Coronary artery (tissue), 2 donors: ENCODE measurements around the gene ACTG1.
A peak's percentile ranks its signal among the peaks of the same experiment; 100 is the strongest.
"Not testable (repeated sequence)": the region's sequence is repeated elsewhere in the genome, so short reads cannot be mapped to it uniquely, and the experiment has no call there.

Experiments used
- DNase-seq: peaks from one replicate; pipeline ENCODE4 v3.0.0-alpha.2; 2017; ENCODE audit warnings: low spot score
- H3K27ac ChIP-seq, 2 donors: fragments of 200-600 bp; sonication (generic); one replicate each; pipeline ENCODE4 v1.5.1; 2016 to 2019
- H3K4me3 ChIP-seq: fragments of 200-600 bp; sonication (generic); 2 replicates; pipeline ENCODE4 v1.5.1; 2016; ENCODE audit warnings: mild to moderate bottlenecking, moderate library complexity
- TF ChIP-seq, protein P1 (sequence below): fragments of 200-600 bp; sonication (generic); IDR thresholded peaks from one replicate; pipeline ENCODE4 v1.5.1; 2019; ENCODE audit warnings: antibody characterized with exemption

Gene ACTG1

DNA sequence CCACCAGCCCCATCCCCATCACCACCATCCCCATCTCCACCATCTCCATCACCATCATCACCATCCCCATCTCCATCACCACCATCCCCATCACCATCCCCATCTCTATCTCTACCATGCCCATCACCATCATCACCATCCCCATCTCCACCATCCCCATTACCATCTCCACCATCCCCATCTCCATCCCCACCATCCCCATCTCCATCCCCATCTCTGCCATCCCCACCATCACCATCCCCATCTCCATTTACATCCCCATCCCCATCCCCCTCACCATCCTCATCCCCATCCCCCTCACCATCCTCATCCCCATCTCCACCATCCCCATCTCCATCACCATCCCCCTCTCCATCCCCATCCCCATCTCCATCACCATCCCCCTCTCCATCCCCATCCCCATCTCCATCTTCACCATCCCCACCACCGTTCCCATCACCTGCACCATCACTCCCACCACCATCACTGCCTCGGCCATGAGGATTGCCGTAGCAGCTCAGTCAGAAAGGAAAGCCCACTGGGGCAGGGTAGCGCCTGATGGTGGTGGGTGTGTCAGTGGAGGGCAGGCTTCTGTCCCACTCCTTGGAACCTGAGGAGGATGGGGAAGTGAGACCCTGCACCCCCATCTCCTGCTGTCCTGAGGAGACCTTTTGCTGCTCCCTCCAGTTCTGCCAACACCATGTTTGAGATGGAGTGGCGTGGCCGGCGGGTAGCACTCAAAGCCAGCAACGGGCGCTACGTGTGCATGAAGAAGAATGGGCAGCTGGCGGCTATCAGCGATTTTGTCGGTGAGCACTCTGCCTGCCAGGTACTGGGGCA is 23.1 kb upstream of the ACTG1 start:
- Histone ChIP-seq H3K4me3 (no peak overlapping the region), H3K27ac (no peak overlapping the region)
- TF ChIP-seq, protein P1, sequence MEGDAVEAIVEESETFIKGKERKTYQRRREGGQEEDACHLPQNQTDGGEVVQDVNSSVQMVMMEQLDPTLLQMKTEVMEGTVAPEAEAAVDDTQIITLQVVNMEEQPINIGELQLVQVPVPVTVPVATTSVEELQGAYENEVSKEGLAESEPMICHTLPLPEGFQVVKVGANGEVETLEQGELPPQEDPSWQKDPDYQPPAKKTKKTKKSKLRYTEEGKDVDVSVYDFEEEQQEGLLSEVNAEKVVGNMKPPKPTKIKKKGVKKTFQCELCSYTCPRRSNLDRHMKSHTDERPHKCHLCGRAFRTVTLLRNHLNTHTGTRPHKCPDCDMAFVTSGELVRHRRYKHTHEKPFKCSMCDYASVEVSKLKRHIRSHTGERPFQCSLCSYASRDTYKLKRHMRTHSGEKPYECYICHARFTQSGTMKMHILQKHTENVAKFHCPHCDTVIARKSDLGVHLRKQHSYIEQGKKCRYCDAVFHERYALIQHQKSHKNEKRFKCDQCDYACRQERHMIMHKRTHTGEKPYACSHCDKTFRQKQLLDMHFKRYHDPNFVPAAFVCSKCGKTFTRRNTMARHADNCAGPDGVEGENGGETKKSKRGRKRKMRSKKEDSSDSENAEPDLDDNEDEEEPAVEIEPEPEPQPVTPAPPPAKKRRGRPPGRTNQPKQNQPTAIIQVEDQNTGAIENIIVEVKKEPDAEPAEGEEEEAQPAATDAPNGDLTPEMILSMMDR = no peak
- DNase-seq = no peak

DNA sequence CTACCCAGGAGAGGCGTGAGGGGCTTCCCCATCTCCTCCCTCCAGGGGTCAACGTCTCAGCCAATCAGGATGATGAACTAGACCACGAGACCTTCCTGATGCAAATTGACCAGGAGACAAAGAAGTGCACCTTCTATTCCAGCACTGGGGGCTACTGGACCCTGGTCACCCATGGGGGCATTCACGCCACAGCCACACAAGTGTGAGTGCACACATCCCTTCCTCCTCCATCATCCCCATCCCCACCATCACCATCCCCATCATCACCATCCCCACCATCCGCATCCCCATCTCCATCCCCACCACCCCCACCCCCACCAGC is 22.4 kb upstream of the ACTG1 start:
- H3K27ac ChIP-seq = no peak overlapping the region
- no peak overlapping the region for H3K4me3 ChIP-seq
- DNase-seq = no peak
- TF ChIP-seq, protein P1 = no peak

DNA sequence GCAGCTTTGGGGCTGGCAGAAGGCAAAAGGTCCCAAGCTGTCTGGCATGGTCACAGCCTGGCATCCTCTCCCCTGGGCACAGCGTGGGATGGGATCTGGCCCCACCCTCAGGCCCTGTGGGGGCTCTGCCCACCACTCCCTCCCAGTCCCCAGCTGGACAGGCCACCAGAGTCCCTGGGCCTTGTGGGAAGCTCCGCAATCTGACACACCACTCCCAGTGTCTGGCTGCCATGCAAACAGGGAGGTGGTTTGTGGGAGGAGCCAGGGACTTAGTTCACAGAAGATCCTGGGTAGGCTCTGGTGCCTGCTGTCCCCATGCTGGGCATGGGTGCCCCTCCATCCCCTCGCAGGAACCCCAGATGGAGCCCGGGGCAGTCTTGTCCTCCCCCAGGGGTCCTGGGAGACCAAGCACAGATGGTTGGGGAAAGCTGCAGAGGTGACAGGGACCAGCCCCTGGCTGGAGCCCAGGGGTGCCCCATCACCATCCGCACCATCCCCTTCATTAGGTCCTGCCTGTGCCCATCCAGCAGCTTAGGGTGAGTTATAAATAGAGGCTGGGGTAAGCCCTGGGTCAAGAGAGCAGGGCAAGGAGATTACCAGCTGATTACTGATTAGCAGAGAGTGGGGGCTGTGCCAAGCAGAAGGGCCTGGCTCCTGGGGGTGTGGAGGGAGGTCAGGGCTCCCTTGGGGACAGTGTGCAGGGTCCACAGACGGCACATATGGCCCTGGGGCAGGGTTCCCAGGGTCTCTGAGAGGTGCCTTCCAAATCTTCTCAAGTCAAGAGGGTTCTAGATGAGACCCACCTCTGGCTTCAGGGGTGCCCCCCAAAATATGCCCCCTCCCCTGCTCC is 21.8 kb upstream of the ACTG1 start:
- Histone ChIP-seq H3K27ac (peak overlapping the region in 1 of 2 donors; percentile 32), H3K4me3 (no peak overlapping the region)
- TF ChIP-seq, protein P1 = no peak
- DNase-seq = no peak

DNA sequence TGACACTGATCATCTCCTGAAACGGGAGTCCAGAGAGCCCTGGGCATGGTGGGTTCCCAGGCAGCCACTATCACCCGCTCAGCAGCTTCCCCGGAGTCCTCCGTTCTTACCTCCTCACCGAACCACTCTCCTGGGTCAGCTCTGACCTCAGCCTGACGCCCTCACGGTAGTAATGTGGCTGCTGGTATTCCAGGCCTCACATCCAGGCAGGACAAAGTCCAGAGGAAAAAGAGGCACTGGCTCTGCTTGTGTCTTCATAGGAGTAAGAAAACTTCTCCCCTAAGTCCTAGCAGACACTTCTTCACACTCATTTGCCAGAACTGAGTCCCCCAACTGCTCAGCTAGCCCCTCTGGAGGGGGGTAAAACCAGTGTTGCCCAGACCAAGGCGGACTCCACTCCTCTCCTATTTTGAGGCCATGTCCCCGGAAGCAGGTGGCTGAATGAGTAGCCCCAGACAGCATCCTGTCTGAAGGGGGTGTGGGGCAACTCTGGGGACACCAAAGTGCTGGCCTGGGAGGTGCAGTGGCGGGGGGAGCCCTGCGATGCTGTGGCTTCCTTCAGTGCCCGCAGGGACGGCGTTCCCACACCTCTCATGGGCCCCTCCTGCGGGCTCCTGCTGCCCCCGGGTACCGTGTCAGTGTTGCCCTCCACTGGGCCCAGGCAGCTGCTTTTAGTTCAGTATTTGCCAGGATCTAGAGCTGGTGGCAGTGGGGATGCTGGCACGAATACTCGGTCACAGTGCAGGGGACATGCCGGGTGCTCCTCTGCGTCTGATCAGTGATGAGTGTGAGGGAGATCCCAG is 20.9 kb upstream of the ACTG1 start:
- no peak for DNase-seq
- H3K4me3 ChIP-seq = no peak overlapping the region
- H3K27ac ChIP-seq = peak overlapping the region in 1 of 2 donors; percentile 32
- TF ChIP-seq, protein P1 = no peak

DNA sequence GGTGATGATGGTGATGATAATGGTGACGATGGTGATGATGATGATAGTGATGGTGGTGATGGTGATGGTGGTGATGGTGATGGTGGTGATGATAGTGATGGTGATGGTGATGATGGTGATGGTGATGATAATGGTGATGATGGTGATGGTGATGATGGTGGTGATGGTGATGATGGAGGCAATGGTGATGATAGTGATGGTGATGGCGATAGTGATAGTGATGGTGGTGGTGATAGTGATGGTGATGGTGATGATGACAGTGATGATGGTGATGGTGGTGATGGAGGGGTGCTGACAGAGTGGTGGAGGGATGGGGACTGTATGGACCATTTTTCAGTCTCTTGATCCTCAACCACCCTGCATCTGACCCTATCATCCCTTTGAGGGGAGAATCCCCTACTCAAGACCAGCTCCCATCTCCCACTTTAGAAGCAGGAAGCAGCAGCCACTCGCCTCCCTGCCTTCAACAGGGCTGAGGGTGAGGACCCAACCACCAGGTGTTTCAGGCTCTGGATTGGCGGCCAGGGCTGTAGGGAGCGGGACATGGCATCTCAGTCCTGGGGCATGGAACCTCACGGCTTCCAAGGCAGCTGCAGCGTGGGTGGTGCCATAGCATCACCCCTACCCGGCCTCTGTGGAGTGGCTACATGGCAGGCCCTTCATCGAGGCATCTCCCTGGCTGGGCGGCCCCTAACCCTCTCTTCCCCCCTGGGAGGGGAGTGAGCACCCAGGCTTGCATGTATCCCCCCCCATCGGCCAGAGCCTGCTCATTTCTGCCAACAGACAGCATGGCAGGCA is 20.1 kb upstream of the ACTG1 start:
- Histone ChIP-seq H3K27ac (no peak overlapping the region), H3K4me3 (no peak overlapping the region)
- DNase-seq = no peak
- TF ChIP-seq, protein P1 = no peak

DNA sequence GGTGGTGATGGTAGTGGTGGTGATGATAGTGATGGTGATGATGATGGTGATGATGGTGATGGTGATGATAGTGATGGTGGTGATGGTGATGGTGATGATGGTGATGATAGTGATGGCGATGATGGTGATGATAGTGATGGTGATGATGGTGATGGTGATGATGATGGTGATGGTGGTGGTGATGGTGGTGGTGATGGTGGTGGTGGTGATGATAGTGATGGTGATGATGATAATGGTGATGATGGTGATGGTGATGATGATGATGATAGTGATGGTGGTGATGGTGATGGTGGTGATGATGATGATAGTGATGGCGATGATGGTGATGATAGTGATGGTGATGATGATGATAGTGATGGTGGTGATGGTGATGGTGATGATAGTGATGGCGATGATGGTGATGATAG is 19.4 kb upstream of the ACTG1 start:
- H3K4me3 ChIP-seq, H3K27ac ChIP-seq, DNase-seq: not testable (repeated sequence)

DNA sequence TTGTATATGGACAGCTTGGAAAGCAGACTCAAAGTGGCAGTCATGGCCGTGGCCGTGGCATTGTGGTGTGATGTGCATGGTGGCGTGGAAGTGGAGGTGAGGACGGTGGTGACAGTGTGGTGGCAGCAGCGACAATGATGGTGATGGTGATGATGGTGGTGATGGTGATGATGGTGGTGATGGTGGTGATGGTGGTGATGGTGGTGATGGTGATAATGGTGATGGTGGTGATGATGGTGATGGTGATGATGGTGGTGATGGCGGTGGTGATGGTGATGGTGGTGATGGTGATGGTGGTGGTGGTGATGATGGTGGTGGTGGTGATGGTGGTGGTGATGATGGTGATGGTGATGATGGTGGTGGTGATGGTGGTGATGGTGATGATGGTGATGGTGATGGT is 18.4 kb upstream of the ACTG1 start:
- not testable (repeated sequence) for DNase-seq, H3K4me3 ChIP-seq, H3K27ac ChIP-seq
